IMR-90 (cell line): ENCODE measurements around the gene BCL6. TPM values are rescaled to one million over a fixed set of nuclear protein-coding genes. Genes with fewer than 3 reads are reported as not detected.

Source experiments
- ATAC-seq: fragments of 200-7000 bp; cut with Tn5 transposase; 2 replicates; pipeline ENCODE4 v1.9.1; 2020; ENCODE audit warnings: low read depth, mild to moderate bottlenecking, moderate library complexity
- BruUV-seq: library from RNA; stranded (reverse); fragments of 400-500 nt; replicated peaks from 2 replicates; lab custom pipeline; 2021; lab: Mats Ljungman, UMichigan
- CTCF ChIA-PET: fragments of 300-600 bp; formaldehyde crosslinking; extraction: SDS; loops from one replicate; lab custom pipeline; 2021; ENCODE audit warnings: antibody characterized with exemption; lab: Yijun Ruan, JAX
- POLR2A ChIA-PET: fragments of 300-600 bp; sonication (Branson Sonifier 250); formaldehyde crosslinking; loops from one replicate; lab custom pipeline; 2022; ENCODE audit warnings: antibody characterized with exemption; ENCODE audit not compliant: unreplicated experiment; lab: Charles Lee
- DNase-seq: peaks from one replicate; pipeline ENCODE4 v3.0.0; 2013
- H2AFZ ChIP-seq: replicated peaks from 2 replicates; pipeline ENCODE3; 2013; ENCODE audit warnings: low read length, mild to moderate bottlenecking; ENCODE audit not compliant: poor library complexity
- H2AK5ac ChIP-seq: 2 replicates; pipeline ENCODE4 v1.6.1; 2013; ENCODE audit warnings: low read depth, low read length, inconsistent platforms
- H2AK9ac ChIP-seq: replicated peaks from 2 replicates; pipeline ENCODE3; 2013; ENCODE audit warnings: mild to moderate bottlenecking, low read depth, low read length, moderate library complexity; ENCODE audit not compliant: poor library complexity
- H2BK120ac ChIP-seq: 2 replicates; pipeline ENCODE4 v1.6.1; 2013; ENCODE audit warnings: low read depth, low read length, inconsistent platforms
- H2BK15ac ChIP-seq: 3 replicates; pipeline ENCODE4 v1.6.1; 2013; ENCODE audit warnings: low read depth, low read length, inconsistent platforms
- H2BK20ac ChIP-seq: 2 replicates; pipeline ENCODE4 v1.6.1; 2013; ENCODE audit warnings: low read depth, mild to moderate bottlenecking, inconsistent platforms, low read length, moderate library complexity
- H2BK5ac ChIP-seq: 2 replicates; pipeline ENCODE4 v1.6.1; 2013; ENCODE audit warnings: mild to moderate bottlenecking, low read depth, low read length, inconsistent platforms; ENCODE audit not compliant: poor library complexity, severe bottlenecking
- H3K14ac ChIP-seq: replicated peaks from 2 replicates; pipeline ENCODE4 v1.6.1; 2013; ENCODE audit warnings: low read depth, low read length, inconsistent platforms
- H3K18ac ChIP-seq: 2 replicates; pipeline ENCODE4 v1.6.1; 2013; ENCODE audit warnings: low read depth, low read length, control low read depth
- H3K23ac ChIP-seq: 2 replicates; pipeline ENCODE4 v1.6.1; 2013; ENCODE audit warnings: low read depth, low read length, inconsistent platforms
- H3K27ac ChIP-seq: 2 replicates; pipeline ENCODE4 v1.5.1; 2013; ENCODE audit warnings: mild to moderate bottlenecking, control low read depth, low read length; ENCODE audit not compliant: insufficient read depth
- H3K27me3 ChIP-seq: 2 replicates; pipeline ENCODE4 v1.6.1; 2013; ENCODE audit warnings: low read length; ENCODE audit not compliant: control insufficient read depth, insufficient read depth
- H3K36me3 ChIP-seq: 2 replicates; pipeline ENCODE4 v1.6.1; 2013; ENCODE audit warnings: low read length, mixed read lengths; ENCODE audit not compliant: control insufficient read depth, insufficient read depth
- H3K4ac ChIP-seq: 2 replicates; pipeline ENCODE4 v1.6.1; 2013; ENCODE audit warnings: low read depth, low read length, inconsistent platforms
- H3K4me1 ChIP-seq: 2 replicates; pipeline ENCODE4 v1.6.1; 2013; ENCODE audit warnings: low read length, mixed read lengths; ENCODE audit not compliant: control insufficient read depth, insufficient read depth
- H3K4me2 ChIP-seq: 2 replicates; pipeline ENCODE4 v1.6.1; 2013; ENCODE audit warnings: low read depth, mild to moderate bottlenecking, control low read depth, low read length, moderate library complexity
- H3K4me3 ChIP-seq: 2 replicates; pipeline ENCODE4 v1.5.1; 2013; ENCODE audit warnings: low read depth, mild to moderate bottlenecking, control low read depth, low read length, moderate library complexity; ENCODE audit not compliant: insufficient read depth
- H3K56ac ChIP-seq: 2 replicates; pipeline ENCODE4 v1.6.1; 2013; ENCODE audit warnings: low read length, inconsistent platforms; ENCODE audit not compliant: insufficient read depth; ENCODE audit errors: extremely low read depth
- H3K79me1 ChIP-seq, 2 experiments: 2 replicates each; pipeline ENCODE4 v1.6.1; 2013; ENCODE audit warnings: low read length in 2 of 2, inconsistent platforms in 1 of 2, low read depth in 1 of 2
- H3K9ac ChIP-seq: 2 replicates; pipeline ENCODE4 v1.6.1; 2013; ENCODE audit warnings: low read depth, low read length, control low read depth
- H3K9me1 ChIP-seq: 2 replicates; pipeline ENCODE4 v1.6.1; 2013; ENCODE audit warnings: low read length, inconsistent platforms; ENCODE audit not compliant: insufficient read depth
- H3K9me3 ChIP-seq: 2 replicates; pipeline ENCODE4 v1.6.1; 2013; ENCODE audit warnings: low read length; ENCODE audit not compliant: control insufficient read depth, insufficient read depth
- H4K20me1 ChIP-seq: 2 replicates; pipeline ENCODE4 v1.6.1; 2013; ENCODE audit warnings: low read length, inconsistent platforms; ENCODE audit not compliant: insufficient read depth
- H4K5ac ChIP-seq: 2 replicates; pipeline ENCODE4 v1.6.1; 2013; ENCODE audit warnings: mild to moderate bottlenecking, low read depth, low read length, control low read depth
- H4K8ac ChIP-seq, 2 experiments: 2 replicates each; pipeline ENCODE4 v1.6.1; 2013; ENCODE audit warnings: low read depth in 2 of 2, low read length in 2 of 2, control low read depth in 1 of 2, inconsistent platforms in 1 of 2
- H4K91ac ChIP-seq: 2 replicates; pipeline ENCODE4 v1.6.1; 2013; ENCODE audit warnings: low read depth, low read length, inconsistent platforms; ENCODE audit not compliant: insufficient read depth
- BHLHE40 ChIP-seq: fragments of 150-350 bp; IDR thresholded peaks from 2 replicates; pipeline ENCODE4 v1.6.1; 2016; ENCODE audit warnings: mild to moderate bottlenecking, low read depth, low read length
- MXI1 ChIP-seq: IDR thresholded peaks from 2 replicates; pipeline ENCODE4 v1.6.1; 2012; ENCODE audit warnings: low read depth, mild to moderate bottlenecking, low read length, moderate library complexity, borderline replicate concordance
- RAD21 ChIP-seq: IDR thresholded peaks from 2 replicates; pipeline ENCODE4 v1.6.1; 2012; ENCODE audit warnings: low read length, improper control_type of control experiment
- WGBS, 2 experiments: methylation state at CpG; one replicate each; pipeline versions ENCODE4 v1.1.5 to v1.1.7; 2013; ENCODE audit warnings: missing lambda C conversion rate in 2 of 2; ENCODE audit not compliant: insufficient read length in 1 of 2; ENCODE audit errors: extremely low coverage in 2 of 2; 5-methylcytosine and 5-hydroxymethylcytosine counted together
- dilution Hi-C: fragments of 300-500 bp; cut with HindIII; formaldehyde crosslinking; loops from one replicate; pipeline ENCODE4 v1.14.3; 2018; ENCODE audit warnings: low sequenced_read_pairs; ENCODE audit not compliant: unreplicated experiment
- in situ Hi-C: fragments of 300-500 bp; cut with MboI; formaldehyde crosslinking; loops from 3 replicates; pipeline ENCODE4 v1.14.3; 2019; ENCODE audit warnings: low sequenced_read_pairs, inconsistent platforms, mixed read lengths
- intact Hi-C: fragments of 100-400 bp; cut with micrococcal nuclease; formaldehyde crosslinking; loops from 2 replicates; pipeline ENCODE4 v1.10.0; 2022
- polyA plus RNA-seq, 3 experiments: library from polyadenylated mRNA; depleted of rRNA; stranded (reverse); fragments of >200 nt; gene quantifications; 2 replicates each; pipeline ENCODE4 v1.2.3, GENCODE V29; 2012; ENCODE audit warnings: low replicate concordance in 1 of 3
- total RNA-seq: library from RNA; depleted of rRNA; stranded (reverse); fragments of >200 nt; gene quantifications from 2 replicates; pipeline ENCODE4 v1.2.3, GENCODE V29; 2012

BCL6 gene
- total and polyA plus RNA-seq, 2 of the 4 experiments (the other 2 are of a cell fraction): 19.7 to 22.6 TPM

DNA sequence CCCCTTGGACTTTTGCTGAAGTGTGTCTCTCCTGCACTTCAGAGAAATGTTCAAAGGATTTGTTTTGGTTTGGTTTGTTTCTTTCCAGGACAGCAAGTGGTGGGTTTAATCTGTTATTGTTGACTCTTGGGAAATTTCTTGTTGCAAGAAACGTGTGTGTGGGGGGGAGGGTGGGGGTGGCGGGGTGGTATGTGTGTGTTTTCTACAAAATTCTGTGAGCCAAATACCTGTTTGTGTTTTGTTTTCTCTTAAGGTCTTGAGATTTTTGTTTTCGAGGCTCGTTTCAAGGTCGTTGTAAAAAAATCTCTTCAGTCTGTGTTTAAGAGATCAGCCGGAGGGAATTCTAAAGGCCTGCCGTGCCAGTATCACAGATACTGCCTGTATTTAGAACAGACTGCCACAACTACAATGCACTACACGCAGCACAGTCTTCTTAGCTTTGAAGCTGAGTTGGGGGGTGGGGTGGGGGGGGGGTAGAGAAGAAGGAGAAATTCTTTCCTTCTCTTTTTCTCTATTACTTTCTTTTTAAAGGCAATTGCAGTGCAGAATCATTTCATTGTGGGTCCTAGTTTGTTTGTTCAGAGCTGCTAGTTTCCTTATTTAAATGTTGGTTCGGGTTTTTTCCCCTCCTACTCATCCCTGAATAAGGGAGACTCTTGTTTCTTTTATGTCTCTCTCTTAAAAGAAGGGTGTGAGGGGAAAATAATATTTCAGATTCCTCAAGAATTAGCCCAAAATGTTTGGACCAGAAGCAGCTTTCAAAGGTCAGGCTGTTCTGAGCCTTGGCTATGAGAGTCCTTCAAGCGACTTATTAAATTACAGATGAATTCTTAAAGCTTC is 1.4 kb upstream of the BCL6 start:
- Histone ChIP-seq H3K23ac (no peak overlapping the region), H3K56ac (no peak overlapping the region; the same call in none of the 2 replicates), H3K27me3 (no peaks in the 10 kb centered on the region), H3K9ac (peak overlapping the region; percentile 37), H4K5ac (no peak overlapping the region), H3K9me1 (no peaks in the 10 kb centered on the region), H3K36me3 (no peaks in the 10 kb centered on the region), H3K4me2 (peak overlapping the region; percentile 76), H3K27ac (peak overlapping the region; percentile 40; the same call in 1 of the 2 replicates), H2AK5ac (no peak overlapping the region), H2BK15ac (no peak overlapping the region), H3K4me1 (peaks cover 4% of the 10 kb centered on the region), H3K79me1 (peaks cover 0 to 25% of the 10 kb centered on the region in 2 experiments; a peak in 3 of 4 replicates), H3K9me3 (no peaks in the 10 kb centered on the region), H3K14ac (peak overlapping the region; percentile 42; the same call in 1 of the 2 replicates), H3K18ac (peak overlapping the region; percentile 15), H3K4ac (no peak overlapping the region; the same call in 1 of the 2 replicates), H2AFZ (no peak overlapping the region), H3K4me3 (no peak overlapping the region), H2BK5ac (peak overlapping the region; percentile 9), H2BK120ac (0 out of 2 replicates have a peak overlapping the region, but pooled peaks have one; percentile 13), H2AK9ac (no peak overlapping the region), H4K8ac (peak overlapping the region in 1 of 2 experiments; percentile 26; a peak in 1 of 4 replicates), H4K20me1 (peaks cover 10% of the 10 kb centered on the region; the same call in 1 of the 2 replicates), H4K91ac (no peak overlapping the region), H2BK20ac (0 out of 2 replicates have a peak overlapping the region, but pooled peaks have one; percentile 8)
- no peak for TF ChIP-seq BHLHE40
- TF ChIP-seq MXI1: no peak
- TF ChIP-seq RAD21: no peak
- intact Hi-C loops (loop anchor here (5.0 kb wide), 1 partner anchor 211 kb away; no protein-coding TSS in a partner anchor), dilution Hi-C loops (loop anchor here (10.0 to 25.0 kb wide), 2 partner anchors 566 to 1208 kb away; no protein-coding TSS in a partner anchor), in situ Hi-C loops (loop anchor here (10.0 to 25.0 kb wide), 6 partner anchors 428 to 1016 kb away; no protein-coding TSS in a partner anchor)
- ATAC-seq (no peak), DNase-seq (peak; percentile 49)
- CTCF ChIA-PET: interaction anchor here (0.6 to 1.2 kb wide), 9 partner anchors 171 to 1251 kb away, joined by 3 to 5 read pairs (median 3); no protein-coding TSS in a partner anchor
- WGBS, 2 experiments: 0% methylated on average over 3 of the region's 10 CpGs; no CpG with 5 or more reads in 1 of the 2 experiments
- POLR2A ChIA-PET: interaction anchor here (1.2 kb wide), 1 partner anchor 406 kb away, joined by 15 read pairs; the partner anchor contains the start of gene LPP
- TSS peak; percentile 20 for BruUV-seq
